HL-60 (cell line): ENCODE results near the gene MYH15.

ENCODE experiments used
- POLR2AphosphoS5 ChIP-seq: IDR thresholded peaks from 2 replicates; pipeline ENCODE4 v1.6.1; 2012; ENCODE audit warnings: low read depth
- TF ChIP-seq, protein P1 (sequence below): IDR thresholded peaks from one replicate; pipeline ENCODE4 v1.5.1; 2011; ENCODE audit warnings: low read length, control low read depth, inconsistent platforms; ENCODE audit not compliant: insufficient read depth

DNA sequence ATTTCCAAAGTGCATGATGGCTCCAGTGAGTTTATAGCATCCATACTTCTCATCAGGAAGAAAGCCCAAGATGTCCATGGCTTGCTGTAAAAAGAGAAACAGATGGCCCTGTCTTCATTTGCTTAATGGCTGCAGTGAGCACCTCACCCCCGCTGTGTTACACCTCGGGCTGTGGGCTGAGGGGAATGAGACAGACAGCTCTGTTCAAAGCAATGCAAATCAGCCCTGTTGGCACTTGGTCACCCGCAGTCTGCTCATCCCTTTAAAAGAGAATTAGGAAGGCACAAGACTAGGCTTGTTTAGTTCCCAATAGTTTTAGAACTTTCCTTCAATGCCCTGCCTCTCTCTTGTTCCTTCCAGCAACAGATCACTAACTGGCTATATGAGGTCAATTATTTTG lies 25.2 kb downstream of the MYH15 start:
- TF ChIP-seq, protein P1, sequence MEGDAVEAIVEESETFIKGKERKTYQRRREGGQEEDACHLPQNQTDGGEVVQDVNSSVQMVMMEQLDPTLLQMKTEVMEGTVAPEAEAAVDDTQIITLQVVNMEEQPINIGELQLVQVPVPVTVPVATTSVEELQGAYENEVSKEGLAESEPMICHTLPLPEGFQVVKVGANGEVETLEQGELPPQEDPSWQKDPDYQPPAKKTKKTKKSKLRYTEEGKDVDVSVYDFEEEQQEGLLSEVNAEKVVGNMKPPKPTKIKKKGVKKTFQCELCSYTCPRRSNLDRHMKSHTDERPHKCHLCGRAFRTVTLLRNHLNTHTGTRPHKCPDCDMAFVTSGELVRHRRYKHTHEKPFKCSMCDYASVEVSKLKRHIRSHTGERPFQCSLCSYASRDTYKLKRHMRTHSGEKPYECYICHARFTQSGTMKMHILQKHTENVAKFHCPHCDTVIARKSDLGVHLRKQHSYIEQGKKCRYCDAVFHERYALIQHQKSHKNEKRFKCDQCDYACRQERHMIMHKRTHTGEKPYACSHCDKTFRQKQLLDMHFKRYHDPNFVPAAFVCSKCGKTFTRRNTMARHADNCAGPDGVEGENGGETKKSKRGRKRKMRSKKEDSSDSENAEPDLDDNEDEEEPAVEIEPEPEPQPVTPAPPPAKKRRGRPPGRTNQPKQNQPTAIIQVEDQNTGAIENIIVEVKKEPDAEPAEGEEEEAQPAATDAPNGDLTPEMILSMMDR: no peak
- no peak for TF ChIP-seq POLR2AphosphoS5
